Glutamatergic neuron (in vitro differentiated cells): ENCODE results near the gene MYOF. TPM values are rescaled to one million over a fixed set of nuclear protein-coding genes. Genes with fewer than 3 reads are reported as not detected.
A peak's percentile ranks its signal among the peaks of the same experiment; 100 is the strongest.

ENCODE experiments used
- DNase-seq: peaks from one replicate; pipeline ENCODE4 v3.0.0; 2022
- H3K27ac Mint-ChIP-seq: one replicate; pipeline ENCODE4 v1.8.0; 2020; ENCODE audit warnings: mild to moderate bottlenecking, mixed read lengths, inconsistent platforms; ENCODE audit not compliant: unreplicated experiment
- H3K27me3 Mint-ChIP-seq: one replicate; pipeline ENCODE4 v1.8.0; 2020; ENCODE audit warnings: mild to moderate bottlenecking, moderate library complexity, mixed read lengths, inconsistent platforms; ENCODE audit not compliant: unreplicated experiment
- H3K36me3 Mint-ChIP-seq: one replicate; pipeline ENCODE4 v1.8.0; 2020; ENCODE audit warnings: mild to moderate bottlenecking, mixed read lengths, inconsistent platforms; ENCODE audit not compliant: unreplicated experiment
- H3K4me1 Mint-ChIP-seq: one replicate; pipeline ENCODE4 v1.8.0; 2020; ENCODE audit warnings: mild to moderate bottlenecking, low read depth, mixed read lengths, inconsistent platforms; ENCODE audit not compliant: unreplicated experiment
- H3K4me3 Mint-ChIP-seq: one replicate; pipeline ENCODE4 v1.8.0; 2020; ENCODE audit warnings: mild to moderate bottlenecking, mixed read lengths, inconsistent platforms; ENCODE audit not compliant: unreplicated experiment
- H3K9me3 Mint-ChIP-seq: one replicate; pipeline ENCODE4 v1.8.0; 2020; ENCODE audit warnings: mild to moderate bottlenecking, moderate library complexity, mixed read lengths, inconsistent platforms; ENCODE audit not compliant: unreplicated experiment
- total RNA-seq: library from RNA; stranded (reverse); fragmentation: NEBNext Ultra II Directional; extraction: Animal tissue kit (Norgen Biotek cat#: 25700); gene quantifications from one replicate; pipeline ENCODE4 v1.2.1, GENCODE V29; 2021; ENCODE audit not compliant: unreplicated experiment
- TF ChIP-seq, protein P1 (sequence below): fragments of 200-600 bp; sonication (generic); IDR thresholded peaks from one replicate; pipeline ENCODE4 v1.5.0; 2021; ENCODE audit not compliant: partially characterized antibody, unreplicated experiment

The MYOF gene
- total RNA-seq, 1 donor from 2014 or later: 0.42 TPM

DNA sequence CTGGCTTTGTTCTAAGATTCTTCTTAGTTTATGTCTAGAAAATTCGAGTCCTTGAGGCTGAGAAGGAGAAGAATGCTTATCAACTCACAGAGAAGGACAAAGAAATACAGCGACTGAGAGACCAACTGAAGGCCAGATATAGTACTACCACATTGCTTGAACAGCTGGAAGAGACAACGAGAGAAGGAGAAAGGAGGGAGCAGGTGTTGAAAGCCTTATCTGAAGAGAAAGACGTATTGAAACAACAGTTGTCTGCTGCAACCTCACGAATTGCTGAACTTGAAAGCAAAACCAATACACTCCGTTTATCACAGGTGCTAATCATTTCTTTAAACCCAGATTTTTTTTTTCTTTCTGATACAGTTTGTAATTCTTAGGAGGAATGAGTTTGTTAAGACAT, 20.9 kb upstream of the MYOF start:
- Mint-ChIP-seq H3K4me3 (no peak overlapping the region), H3K27ac (no peak overlapping the region), H3K4me1 (peaks cover 2% of the 10 kb centered on the region), H3K9me3 (no peaks in the 10 kb centered on the region), H3K36me3 (no peaks in the 10 kb centered on the region), H3K27me3 (peaks cover 2% of the 10 kb centered on the region)
- DNase-seq: no peak
- TF ChIP-seq, protein P1, sequence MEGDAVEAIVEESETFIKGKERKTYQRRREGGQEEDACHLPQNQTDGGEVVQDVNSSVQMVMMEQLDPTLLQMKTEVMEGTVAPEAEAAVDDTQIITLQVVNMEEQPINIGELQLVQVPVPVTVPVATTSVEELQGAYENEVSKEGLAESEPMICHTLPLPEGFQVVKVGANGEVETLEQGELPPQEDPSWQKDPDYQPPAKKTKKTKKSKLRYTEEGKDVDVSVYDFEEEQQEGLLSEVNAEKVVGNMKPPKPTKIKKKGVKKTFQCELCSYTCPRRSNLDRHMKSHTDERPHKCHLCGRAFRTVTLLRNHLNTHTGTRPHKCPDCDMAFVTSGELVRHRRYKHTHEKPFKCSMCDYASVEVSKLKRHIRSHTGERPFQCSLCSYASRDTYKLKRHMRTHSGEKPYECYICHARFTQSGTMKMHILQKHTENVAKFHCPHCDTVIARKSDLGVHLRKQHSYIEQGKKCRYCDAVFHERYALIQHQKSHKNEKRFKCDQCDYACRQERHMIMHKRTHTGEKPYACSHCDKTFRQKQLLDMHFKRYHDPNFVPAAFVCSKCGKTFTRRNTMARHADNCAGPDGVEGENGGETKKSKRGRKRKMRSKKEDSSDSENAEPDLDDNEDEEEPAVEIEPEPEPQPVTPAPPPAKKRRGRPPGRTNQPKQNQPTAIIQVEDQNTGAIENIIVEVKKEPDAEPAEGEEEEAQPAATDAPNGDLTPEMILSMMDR: no peak

DNA sequence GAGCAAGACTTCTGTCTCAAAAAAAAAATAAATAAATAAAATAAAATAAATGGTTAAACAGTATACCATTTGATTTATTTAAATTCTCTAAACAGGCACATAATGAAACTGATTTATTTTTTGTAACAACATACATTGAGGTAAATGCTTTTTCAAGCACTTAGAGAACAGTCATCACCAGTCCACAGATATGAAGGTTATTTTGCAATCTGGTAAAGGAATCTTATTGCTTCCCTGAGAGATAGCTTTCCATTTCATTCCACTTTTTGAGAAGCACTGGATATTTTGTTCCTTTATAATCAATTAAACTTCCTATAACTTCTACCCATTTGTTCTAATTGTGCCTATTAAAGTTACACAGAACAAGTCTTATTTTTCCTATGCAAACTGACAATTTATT, 19.5 kb upstream of the MYOF start:
- DNase-seq: no peak
- Mint-ChIP-seq H3K27ac (no peak overlapping the region), H3K9me3 (peaks cover 3% of the 10 kb centered on the region), H3K4me1 (peaks cover 2% of the 10 kb centered on the region), H3K27me3 (peaks cover 2% of the 10 kb centered on the region), H3K36me3 (no peaks in the 10 kb centered on the region), H3K4me3 (no peak overlapping the region)
- TF ChIP-seq, protein P1: no peak

DNA sequence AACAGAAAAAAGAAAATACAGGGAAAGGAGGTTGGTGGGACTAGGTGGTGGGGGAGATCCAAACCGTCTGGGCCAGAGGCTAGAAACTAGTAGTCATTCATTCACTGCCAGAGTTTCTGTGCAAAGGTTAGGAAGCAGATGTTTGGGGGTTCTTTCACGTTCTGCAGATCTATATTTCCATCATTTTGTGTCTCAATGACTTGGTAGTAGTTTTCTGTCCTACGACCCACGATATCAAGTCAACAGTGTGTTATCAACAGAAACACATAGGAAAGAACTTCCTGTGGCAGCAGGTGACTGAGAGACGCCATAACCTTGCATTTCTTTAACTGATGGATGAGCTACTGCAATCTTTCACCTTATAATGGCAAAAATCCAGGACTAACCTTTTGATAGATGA, 16.0 kb upstream of the MYOF start:
- H3K36me3 Mint-ChIP-seq: no peaks in the 10 kb centered on the region
- H3K27ac Mint-ChIP-seq: no peak overlapping the region
- H3K4me3 Mint-ChIP-seq: peak overlapping the region; percentile 63
- TF ChIP-seq, protein P1: no peak
- no peak for DNase-seq
- H3K4me1 Mint-ChIP-seq: peaks cover 4% of the 10 kb centered on the region
- H3K27me3 Mint-ChIP-seq: no peaks in the 10 kb centered on the region
- H3K9me3 Mint-ChIP-seq: peaks cover 3% of the 10 kb centered on the region

DNA sequence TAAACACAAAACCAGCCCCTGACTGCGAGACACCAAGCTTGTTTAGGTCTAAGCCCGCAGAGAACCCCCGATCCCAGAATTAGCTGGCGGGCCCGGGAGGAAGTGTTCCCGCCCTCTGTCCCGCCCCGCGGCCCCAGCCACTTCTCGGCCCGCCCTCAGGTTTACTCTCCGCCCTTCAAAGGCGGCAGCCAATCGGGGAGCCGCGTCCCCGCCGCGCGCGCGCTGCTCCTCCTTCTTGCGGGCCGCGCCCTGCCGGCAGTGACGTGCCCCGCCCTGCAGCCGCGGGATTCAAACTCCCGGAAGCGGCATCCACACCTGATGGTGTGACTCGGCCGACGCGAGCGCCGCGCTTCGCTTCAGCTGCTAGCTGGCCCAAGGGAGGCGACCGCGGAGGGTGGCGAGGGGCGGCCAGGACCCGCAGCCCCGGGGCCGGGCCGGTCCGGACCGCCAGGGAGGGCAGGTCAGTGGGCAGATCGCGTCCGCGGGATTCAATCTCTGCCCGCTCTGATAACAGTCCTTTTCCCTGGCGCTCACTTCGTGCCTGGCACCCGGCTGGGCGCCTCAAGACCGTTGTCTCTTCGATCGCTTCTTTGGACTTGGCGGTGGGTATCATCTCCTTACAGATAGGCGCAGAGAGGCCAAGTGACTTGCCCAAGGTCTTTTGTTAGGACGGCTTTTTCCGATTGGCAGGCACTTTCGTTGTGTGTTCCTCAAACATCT, 14.3 kb upstream of the MYOF start, which contains the start of gene CEP55:
CEP55 (plus strand) TSS at position 291 of the 720 bp plus-strand sequence. CDS start 3,440 bp downstream, outside the sequence.
- DNase-seq: peak; percentile 98
- Mint-ChIP-seq H3K27me3 (no peaks in the 10 kb centered on the region), H3K4me3 (peak within 1 kb of the TSS; percentile 98), H3K4me1 (peaks cover 4% of the 10 kb centered on the region), H3K36me3 (no peaks in the 10 kb centered on the region), H3K9me3 (peaks cover 3% of the 10 kb centered on the region), H3K27ac (peak within 1 kb of the TSS; percentile 96)
- TF ChIP-seq, protein P1: no peak

DNA sequence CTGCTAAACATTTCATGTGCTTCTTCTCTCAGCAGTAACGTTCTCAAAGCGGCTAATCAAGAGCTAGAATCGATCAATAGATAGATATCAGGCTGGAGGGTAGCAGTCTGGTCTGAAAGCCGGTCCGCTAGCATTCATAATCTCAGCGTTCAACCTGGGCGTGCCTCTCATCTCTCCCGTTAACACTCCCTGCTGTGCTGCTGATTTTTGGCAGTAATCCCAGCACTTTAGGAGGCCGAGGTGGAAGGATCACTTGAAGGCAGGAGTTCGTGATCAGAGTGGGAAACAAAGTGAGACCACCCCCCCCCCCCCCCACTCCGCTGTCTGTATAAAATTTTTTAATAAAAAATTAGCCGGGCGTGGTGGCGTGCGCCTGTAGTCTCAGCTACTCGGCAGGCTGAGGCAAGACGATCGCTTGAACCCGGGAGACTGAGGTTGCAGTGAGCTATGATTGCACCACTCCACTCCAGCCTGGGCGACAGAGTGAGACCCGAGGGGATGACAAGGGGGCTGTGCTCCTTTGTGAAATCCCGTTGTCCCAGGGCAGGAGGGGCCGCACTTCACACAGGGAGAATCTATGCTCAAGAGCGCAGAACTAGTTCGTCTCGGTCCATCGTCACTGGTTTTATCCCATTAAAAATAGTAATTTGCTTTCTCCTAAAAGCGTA, 13.7 kb upstream of the MYOF start:
- no peaks in the 10 kb centered on the region for H3K36me3 Mint-ChIP-seq
- TF ChIP-seq, protein P1: no peak
- H3K4me1 Mint-ChIP-seq: peaks cover 4% of the 10 kb centered on the region
- no peaks in the 10 kb centered on the region for H3K27me3 Mint-ChIP-seq
- peak overlapping the region; percentile 96 for H3K27ac Mint-ChIP-seq
- peak overlapping the region; percentile 98 for H3K4me3 Mint-ChIP-seq
- DNase-seq: peak; percentile 54
- H3K9me3 Mint-ChIP-seq: peaks cover 3% of the 10 kb centered on the region
